ENCODE results near the gene ING3.

DNA sequence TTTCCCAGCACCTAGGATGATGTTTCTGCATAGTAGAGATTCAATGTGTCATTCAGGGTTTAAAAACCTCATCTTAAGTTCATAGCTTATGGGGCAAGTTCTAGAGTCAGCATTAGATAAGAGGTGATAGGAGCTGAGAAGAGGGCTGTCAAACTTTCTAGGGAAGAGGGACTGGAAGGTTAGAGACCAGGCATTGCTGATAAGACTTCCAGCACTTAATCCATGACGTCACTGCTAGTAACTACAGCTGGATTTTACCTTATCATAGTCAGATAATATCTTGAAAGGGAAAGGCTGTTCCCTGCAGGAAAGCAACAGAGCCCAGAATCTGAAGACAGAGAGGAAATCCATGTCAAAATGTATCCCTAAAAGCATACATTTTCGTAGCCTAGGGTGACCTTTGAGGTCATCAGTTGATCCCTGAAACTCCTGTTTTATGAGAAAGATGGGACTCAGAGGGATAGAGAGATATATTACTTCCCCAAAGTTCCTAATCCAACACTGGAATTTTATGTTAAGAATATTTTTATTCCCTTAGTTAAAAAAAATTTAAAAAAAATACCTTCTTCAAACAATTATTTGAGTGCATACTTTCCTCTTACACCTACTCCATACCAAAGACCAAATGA lies 34.7 kb downstream of the ING3 start:
- TF ChIP-seq, protein P1, sequence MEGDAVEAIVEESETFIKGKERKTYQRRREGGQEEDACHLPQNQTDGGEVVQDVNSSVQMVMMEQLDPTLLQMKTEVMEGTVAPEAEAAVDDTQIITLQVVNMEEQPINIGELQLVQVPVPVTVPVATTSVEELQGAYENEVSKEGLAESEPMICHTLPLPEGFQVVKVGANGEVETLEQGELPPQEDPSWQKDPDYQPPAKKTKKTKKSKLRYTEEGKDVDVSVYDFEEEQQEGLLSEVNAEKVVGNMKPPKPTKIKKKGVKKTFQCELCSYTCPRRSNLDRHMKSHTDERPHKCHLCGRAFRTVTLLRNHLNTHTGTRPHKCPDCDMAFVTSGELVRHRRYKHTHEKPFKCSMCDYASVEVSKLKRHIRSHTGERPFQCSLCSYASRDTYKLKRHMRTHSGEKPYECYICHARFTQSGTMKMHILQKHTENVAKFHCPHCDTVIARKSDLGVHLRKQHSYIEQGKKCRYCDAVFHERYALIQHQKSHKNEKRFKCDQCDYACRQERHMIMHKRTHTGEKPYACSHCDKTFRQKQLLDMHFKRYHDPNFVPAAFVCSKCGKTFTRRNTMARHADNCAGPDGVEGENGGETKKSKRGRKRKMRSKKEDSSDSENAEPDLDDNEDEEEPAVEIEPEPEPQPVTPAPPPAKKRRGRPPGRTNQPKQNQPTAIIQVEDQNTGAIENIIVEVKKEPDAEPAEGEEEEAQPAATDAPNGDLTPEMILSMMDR (IDR thresholded peaks at IDR 0.05 in 4 of 5, conservative IDR thresholded peaks at IDR 0.05 in 1 of 5) = no peak
- TF ChIP-seq POLR2A (IDR thresholded peaks at IDR 0.05) = no peak

All from gastrocnemius medialis (tissue), 4 donors.